HL-60 (cell line): ENCODE results near the gene ZNHIT6.

Experiments used
- DNase-seq, 2 experiments: peaks; one replicate each; pipeline ENCODE4 v3.0.0-alpha.2; 2010 to 2020; ENCODE audit warnings: low read depth in 1 of 2, low spot score in 1 of 2
- H3K27ac ChIP-seq: fragments of 250-450 bp; sonication (Bioruptor Pico); replicated peaks from 2 replicates; pipeline ENCODE4 v1.5.1; 2020; ENCODE audit warnings: mild to moderate bottlenecking, moderate library complexity
- H3K27me3 ChIP-seq: fragments of 250-450 bp; sonication (Bioruptor Pico); 2 replicates; pipeline ENCODE4 v1.5.1; 2021; ENCODE audit warnings: mild to moderate bottlenecking, moderate library complexity; ENCODE audit not compliant: insufficient read depth, poor library complexity, severe bottlenecking
- H3K4me3 ChIP-seq: replicated peaks from 2 replicates; pipeline ENCODE4 v1.5.1; 2011; ENCODE audit warnings: mild to moderate bottlenecking, control low read depth, low read length; ENCODE audit not compliant: insufficient read depth
- CTCF ChIP-seq: IDR thresholded peaks from one replicate; pipeline ENCODE4 v1.5.1; 2011; ENCODE audit warnings: low read length, control low read depth, inconsistent platforms; ENCODE audit not compliant: insufficient read depth
- GABPA ChIP-seq: IDR thresholded peaks from 2 replicates; pipeline ENCODE4 v1.6.1; 2012; ENCODE audit warnings: low read depth
- POLR2AphosphoS5 ChIP-seq: IDR thresholded peaks from 2 replicates; pipeline ENCODE4 v1.6.1; 2012; ENCODE audit warnings: low read depth
- REST ChIP-seq: IDR thresholded peaks from 2 replicates; pipeline ENCODE4 v1.6.1; 2012; ENCODE audit warnings: low read depth; ENCODE audit not compliant: insufficient replicate concordance
- SPI1 ChIP-seq: IDR thresholded peaks from 2 replicates; pipeline ENCODE4 v1.6.1; 2012; ENCODE audit warnings: low read depth, mild to moderate bottlenecking, borderline replicate concordance

ZNHIT6 gene

GRCh38 chr1:85616364-85616705 is 91.9 kb downstream of the ZNHIT6 start:
- TF ChIP-seq CTCF, result no peak
- TF ChIP-seq SPI1, result no peak
- TF ChIP-seq POLR2AphosphoS5, result no peak
- no peak for TF ChIP-seq GABPA
- TF ChIP-seq REST, result no peak
- Histone ChIP-seq H3K27me3 (no peaks in the 10 kb centered on the region), H3K27ac (no peak overlapping the region), H3K4me3 (no peak overlapping the region)
- no peak for DNase-seq

DNA sequence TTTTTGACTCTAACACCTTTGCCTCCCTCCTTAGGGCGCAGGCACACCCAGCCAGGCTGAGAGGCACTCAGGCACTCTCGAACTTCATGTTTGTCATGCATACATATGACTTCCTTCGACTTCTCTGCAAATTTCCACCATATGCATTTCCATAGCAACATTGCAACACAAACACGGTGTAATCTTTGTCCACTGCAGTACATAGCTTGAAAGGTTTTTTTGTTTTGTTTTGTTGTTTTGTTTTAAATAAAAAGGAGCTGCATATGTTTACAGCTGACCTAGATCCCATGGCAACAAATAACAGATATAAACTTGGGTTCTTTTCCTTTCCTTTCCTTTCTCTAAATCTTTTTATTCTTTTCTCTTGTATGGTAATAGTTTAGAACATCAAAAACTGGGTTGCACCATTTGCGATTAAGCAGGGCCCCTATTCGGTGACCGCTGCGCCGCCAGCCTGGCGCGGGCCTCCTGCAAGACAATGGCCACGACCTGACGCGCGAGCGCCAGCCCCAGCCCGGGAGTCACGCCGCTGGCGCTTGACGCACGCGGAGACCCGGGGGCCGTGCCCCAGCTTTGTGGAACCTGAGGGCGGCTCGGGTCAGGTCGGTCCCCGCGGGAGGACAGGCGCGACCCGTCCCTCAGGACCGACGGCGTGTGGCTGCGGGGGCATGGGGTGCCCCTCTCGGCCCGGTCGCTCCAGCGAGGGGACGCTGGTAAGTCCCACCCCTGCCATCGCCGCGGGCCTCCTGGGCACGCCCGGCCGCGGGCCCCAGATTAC is 92.5 kb downstream of the ZNHIT6 start:
- H3K4me3 ChIP-seq, result no peak overlapping the region
- no peak overlapping the region for H3K27ac ChIP-seq
- no peaks in the 10 kb centered on the region for H3K27me3 ChIP-seq
- no peak for DNase-seq
- TF ChIP-seq GABPA (no peak), CTCF (no peak), REST (no peak), POLR2AphosphoS5 (no peak), SPI1 (no peak)

- H3K27ac ChIP-seq, result no peak overlapping the region
- TF ChIP-seq CTCF (no peak), SPI1 (no peak), REST (no peak), GABPA (no peak), POLR2AphosphoS5 (no peak)
- DNase-seq, result peak in 1 of 2 experiments; percentile 1
- H3K4me3 ChIP-seq, result no peak overlapping the region
- H3K27me3 ChIP-seq, result no peaks in the 10 kb centered on the region
Observed at GRCh38 chr1:85612704-85613361, 95.4 kb downstream of the ZNHIT6 start.
